ENCODE results near the gene CPEB4. TPM values are rescaled to one million over a fixed set of nuclear protein-coding genes. Genes with fewer than 3 reads are reported as not detected.
A peak's percentile ranks its signal among the peaks of the same experiment; 100 is the strongest.

CPEB4 gene
- total and polyA plus RNA-seq, 10 of the 15 experiments (the other 5 are each of a cell fraction or from before 2014, with no cell fraction given): 6.9 to 33.1 (median 20.4) TPM

DNA sequence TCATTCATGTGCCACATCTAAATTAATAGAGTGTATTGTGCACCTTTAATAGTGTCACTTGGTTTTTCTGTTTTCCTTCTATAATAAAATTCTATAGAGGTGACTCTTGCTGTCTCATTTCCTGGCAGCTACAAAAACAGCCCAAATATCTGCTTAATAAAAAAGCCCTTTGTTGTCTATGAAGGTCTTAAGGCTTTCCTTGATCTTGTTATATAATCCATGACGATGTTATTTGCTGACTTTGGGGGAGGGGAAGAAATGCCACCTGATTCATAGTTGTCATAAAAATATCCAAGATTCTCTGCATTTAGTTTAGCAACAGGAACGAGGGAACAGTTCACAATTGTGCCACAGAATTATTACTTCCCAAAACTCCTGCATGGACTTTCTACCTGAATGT is 31.3 kb downstream of the CPEB4 start:
- Histone ChIP-seq H2AFZ (ENCODE audit: control insufficient read depth, low read depth, low read length) (no peak overlapping the region), H4K20me1 (ENCODE audit: control insufficient read depth, insufficient read depth) (no peaks in the 10 kb centered on the region), H3K4me1 (ENCODE audit: control insufficient read depth, insufficient read depth, low read length) (peaks cover 25% of the 10 kb centered on the region), H3K4me2 (ENCODE audit: control insufficient read depth, insufficient read depth) (peak overlapping the region; percentile 54), H3K9me3 (replicated peaks; ENCODE audit: control insufficient read depth, insufficient read depth, low read length) (no peaks in the 10 kb centered on the region), H3K27ac (ENCODE audit: control insufficient read depth, insufficient read depth) (no peak overlapping the region; the same call in 1 of the 2 replicates), H3K4me3 (no peak overlapping the region), H3K36me3 (ENCODE audit: control insufficient read depth in 2 of 2, insufficient read depth in 2 of 2, low read length in 1 of 2) (0 out of 4 replicates have a peak, but pooled peaks cover 0 to 5% of the 10 kb centered on the region in 2 experiments), H3K27me3 (replicated peaks in 1 of 2; ENCODE audit: control insufficient read depth in 2 of 2, insufficient read depth in 2 of 2, low read length in 1 of 2) (no peaks in the 10 kb centered on the region), H3K79me2 (ENCODE audit: control insufficient read depth, insufficient read depth, low read length) (peaks cover 72% of the 10 kb centered on the region), H3K9ac (ENCODE audit: control insufficient read depth, insufficient read depth, low read length) (peak overlapping the region; percentile 30; the same call in 1 of the 2 replicates)
- RAD21 ChIA-PET (ENCODE audit: unreplicated experiment): interaction anchor here (0.7 to 9.7 kb wide), 5 partner anchors 11 to 303 kb away, joined by 3 to 142 read pairs (median 9); partner anchors contain the start of genes BOD1 and CPEB4
- DNase-seq (ENCODE audit: low read depth, low spot score) (no peak), FAIRE-seq (no peak), ATAC-seq (no peak)
- CTCF ChIA-PET: interaction anchor here (0.9 to 2.7 kb wide), 2 partner anchors 16 to 133 kb away, joined by 3 to 14 read pairs; no protein-coding TSS in a partner anchor
- intact Hi-C loops (cut with micrococcal nuclease; ENCODE audit: unreplicated experiment): loop anchor here (5.0 kb wide), 2 partner anchors 97 to 132 kb away; no protein-coding TSS in a partner anchor
- BruUV-seq (replicated peaks): no TSS peak
- POLR2A ChIA-PET: interaction anchor here (2.0 to 5.1 kb wide), 3 partner anchors 24 to 97 kb away, joined by 6 to 40 read pairs (median 17); no protein-coding TSS in a partner anchor
- in situ Hi-C loops (cut with MboI): no loop called here
- WGBS (ENCODE audit: insufficient coverage, insufficient replicate concordance, low lambda C conversion rate, missing lambda C conversion rate): 22% methylated on average over 2 of the region's 2 CpGs
- SMC1A ChIA-PET (ENCODE audit: uncharacterized antibody, unreplicated experiment): interaction anchor here (2.9 to 14.0 kb wide), 3 partner anchors 10 to 33 kb away, joined by 18 to 361 read pairs (median 35); partner anchors contain the start of gene CPEB4
- TF ChIP-seq, protein P1, sequence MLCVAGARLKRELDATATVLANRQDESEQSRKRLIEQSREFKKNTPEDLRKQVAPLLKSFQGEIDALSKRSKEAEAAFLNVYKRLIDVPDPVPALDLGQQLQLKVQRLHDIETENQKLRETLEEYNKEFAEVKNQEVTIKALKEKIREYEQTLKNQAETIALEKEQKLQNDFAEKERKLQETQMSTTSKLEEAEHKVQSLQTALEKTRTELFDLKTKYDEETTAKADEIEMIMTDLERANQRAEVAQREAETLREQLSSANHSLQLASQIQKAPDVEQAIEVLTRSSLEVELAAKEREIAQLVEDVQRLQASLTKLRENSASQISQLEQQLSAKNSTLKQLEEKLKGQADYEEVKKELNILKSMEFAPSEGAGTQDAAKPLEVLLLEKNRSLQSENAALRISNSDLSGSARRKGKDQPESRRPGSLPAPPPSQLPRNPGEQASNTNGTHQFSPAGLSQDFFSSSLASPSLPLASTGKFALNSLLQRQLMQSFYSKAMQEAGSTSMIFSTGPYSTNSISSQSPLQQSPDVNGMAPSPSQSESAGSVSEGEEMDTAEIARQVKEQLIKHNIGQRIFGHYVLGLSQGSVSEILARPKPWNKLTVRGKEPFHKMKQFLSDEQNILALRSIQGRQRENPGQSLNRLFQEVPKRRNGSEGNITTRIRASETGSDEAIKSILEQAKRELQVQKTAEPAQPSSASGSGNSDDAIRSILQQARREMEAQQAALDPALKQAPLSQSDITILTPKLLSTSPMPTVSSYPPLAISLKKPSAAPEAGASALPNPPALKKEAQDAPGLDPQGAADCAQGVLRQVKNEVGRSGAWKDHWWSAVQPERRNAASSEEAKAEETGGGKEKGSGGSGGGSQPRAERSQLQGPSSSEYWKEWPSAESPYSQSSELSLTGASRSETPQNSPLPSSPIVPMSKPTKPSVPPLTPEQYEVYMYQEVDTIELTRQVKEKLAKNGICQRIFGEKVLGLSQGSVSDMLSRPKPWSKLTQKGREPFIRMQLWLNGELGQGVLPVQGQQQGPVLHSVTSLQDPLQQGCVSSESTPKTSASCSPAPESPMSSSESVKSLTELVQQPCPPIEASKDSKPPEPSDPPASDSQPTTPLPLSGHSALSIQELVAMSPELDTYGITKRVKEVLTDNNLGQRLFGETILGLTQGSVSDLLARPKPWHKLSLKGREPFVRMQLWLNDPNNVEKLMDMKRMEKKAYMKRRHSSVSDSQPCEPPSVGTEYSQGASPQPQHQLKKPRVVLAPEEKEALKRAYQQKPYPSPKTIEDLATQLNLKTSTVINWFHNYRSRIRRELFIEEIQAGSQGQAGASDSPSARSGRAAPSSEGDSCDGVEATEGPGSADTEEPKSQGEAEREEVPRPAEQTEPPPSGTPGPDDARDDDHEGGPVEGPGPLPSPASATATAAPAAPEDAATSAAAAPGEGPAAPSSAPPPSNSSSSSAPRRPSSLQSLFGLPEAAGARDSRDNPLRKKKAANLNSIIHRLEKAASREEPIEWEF (IDR thresholded peaks at IDR 0.05; ENCODE audit: insufficient replicate concordance, low read depth, low read length): no peak
- TF ChIP-seq, protein P2, sequence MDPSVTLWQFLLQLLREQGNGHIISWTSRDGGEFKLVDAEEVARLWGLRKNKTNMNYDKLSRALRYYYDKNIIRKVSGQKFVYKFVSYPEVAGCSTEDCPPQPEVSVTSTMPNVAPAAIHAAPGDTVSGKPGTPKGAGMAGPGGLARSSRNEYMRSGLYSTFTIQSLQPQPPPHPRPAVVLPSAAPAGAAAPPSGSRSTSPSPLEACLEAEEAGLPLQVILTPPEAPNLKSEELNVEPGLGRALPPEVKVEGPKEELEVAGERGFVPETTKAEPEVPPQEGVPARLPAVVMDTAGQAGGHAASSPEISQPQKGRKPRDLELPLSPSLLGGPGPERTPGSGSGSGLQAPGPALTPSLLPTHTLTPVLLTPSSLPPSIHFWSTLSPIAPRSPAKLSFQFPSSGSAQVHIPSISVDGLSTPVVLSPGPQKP (IDR thresholded peaks at IDR 0.05; ENCODE audit: low read depth, low read length): no peak
- TF ChIP-seq SUPT20H (IDR thresholded peaks at IDR 0.05; ENCODE audit: borderline replicate concordance, control insufficient read depth, low read depth, low read length) (no peak), CEBPB (IDR thresholded peaks at IDR 0.05; ENCODE audit: borderline replicate concordance in 1 of 2, low read depth in 2 of 2, low read length in 2 of 2) (no peak), ZSCAN29 (IDR thresholded peaks at IDR 0.05) (no peak), BCL11A (IDR thresholded peaks at IDR 0.05; ENCODE audit: low read depth, low read length) (no peak)
- TF ChIP-seq, protein P3, sequence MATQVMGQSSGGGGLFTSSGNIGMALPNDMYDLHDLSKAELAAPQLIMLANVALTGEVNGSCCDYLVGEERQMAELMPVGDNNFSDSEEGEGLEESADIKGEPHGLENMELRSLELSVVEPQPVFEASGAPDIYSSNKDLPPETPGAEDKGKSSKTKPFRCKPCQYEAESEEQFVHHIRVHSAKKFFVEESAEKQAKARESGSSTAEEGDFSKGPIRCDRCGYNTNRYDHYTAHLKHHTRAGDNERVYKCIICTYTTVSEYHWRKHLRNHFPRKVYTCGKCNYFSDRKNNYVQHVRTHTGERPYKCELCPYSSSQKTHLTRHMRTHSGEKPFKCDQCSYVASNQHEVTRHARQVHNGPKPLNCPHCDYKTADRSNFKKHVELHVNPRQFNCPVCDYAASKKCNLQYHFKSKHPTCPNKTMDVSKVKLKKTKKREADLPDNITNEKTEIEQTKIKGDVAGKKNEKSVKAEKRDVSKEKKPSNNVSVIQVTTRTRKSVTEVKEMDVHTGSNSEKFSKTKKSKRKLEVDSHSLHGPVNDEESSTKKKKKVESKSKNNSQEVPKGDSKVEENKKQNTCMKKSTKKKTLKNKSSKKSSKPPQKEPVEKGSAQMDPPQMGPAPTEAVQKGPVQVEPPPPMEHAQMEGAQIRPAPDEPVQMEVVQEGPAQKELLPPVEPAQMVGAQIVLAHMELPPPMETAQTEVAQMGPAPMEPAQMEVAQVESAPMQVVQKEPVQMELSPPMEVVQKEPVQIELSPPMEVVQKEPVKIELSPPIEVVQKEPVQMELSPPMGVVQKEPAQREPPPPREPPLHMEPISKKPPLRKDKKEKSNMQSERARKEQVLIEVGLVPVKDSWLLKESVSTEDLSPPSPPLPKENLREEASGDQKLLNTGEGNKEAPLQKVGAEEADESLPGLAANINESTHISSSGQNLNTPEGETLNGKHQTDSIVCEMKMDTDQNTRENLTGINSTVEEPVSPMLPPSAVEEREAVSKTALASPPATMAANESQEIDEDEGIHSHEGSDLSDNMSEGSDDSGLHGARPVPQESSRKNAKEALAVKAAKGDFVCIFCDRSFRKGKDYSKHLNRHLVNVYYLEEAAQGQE (IDR thresholded peaks at IDR 0.05; ENCODE audit: low read depth, low read length): no peak
- TF ChIP-seq, protein P4, sequence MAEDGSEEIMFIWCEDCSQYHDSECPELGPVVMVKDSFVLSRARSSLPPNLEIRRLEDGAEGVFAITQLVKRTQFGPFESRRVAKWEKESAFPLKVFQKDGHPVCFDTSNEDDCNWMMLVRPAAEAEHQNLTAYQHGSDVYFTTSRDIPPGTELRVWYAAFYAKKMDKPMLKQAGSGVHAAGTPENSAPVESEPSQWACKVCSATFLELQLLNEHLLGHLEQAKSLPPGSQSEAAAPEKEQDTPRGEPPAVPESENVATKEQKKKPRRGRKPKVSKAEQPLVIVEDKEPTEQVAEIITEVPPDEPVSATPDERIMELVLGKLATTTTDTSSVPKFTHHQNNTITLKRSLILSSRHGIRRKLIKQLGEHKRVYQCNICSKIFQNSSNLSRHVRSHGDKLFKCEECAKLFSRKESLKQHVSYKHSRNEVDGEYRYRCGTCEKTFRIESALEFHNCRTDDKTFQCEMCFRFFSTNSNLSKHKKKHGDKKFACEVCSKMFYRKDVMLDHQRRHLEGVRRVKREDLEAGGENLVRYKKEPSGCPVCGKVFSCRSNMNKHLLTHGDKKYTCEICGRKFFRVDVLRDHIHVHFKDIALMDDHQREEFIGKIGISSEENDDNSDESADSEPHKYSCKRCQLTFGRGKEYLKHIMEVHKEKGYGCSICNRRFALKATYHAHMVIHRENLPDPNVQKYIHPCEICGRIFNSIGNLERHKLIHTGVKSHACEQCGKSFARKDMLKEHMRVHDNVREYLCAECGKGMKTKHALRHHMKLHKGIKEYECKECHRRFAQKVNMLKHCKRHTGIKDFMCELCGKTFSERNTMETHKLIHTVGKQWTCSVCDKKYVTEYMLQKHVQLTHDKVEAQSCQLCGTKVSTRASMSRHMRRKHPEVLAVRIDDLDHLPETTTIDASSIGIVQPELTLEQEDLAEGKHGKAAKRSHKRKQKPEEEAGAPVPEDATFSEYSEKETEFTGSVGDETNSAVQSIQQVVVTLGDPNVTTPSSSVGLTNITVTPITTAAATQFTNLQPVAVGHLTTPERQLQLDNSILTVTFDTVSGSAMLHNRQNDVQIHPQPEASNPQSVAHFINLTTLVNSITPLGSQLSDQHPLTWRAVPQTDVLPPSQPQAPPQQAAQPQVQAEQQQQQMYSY (CRISPR knock-in tag; IDR thresholded peaks at IDR 0.05): no peak
